Activated naive CD8-positive, alpha-beta T cell treated with anti-CD3 and anti-CD28 coated beads for 36 hours (primary cell): ENCODE data around the gene OLFML2A. TPM values are rescaled to one million over a fixed set of nuclear protein-coding genes. Genes with fewer than 3 reads are reported as not detected.

ENCODE experiments used
- DNase-seq: peaks from one replicate; pipeline ENCODE4 v3.0.0; 2021
- H3K27ac Mint-ChIP-seq: one replicate; pipeline ENCODE4 v1.8.0; 2022; ENCODE audit warnings: mild to moderate bottlenecking, moderate library complexity, mixed read lengths
- H3K27me3 Mint-ChIP-seq: one replicate; pipeline ENCODE4 v1.8.0; 2022; ENCODE audit warnings: mild to moderate bottlenecking, mixed read lengths
- H3K36me3 Mint-ChIP-seq: one replicate; pipeline ENCODE4 v1.8.0; 2021; ENCODE audit warnings: mild to moderate bottlenecking, mixed read lengths
- H3K4me1 Mint-ChIP-seq: one replicate; pipeline ENCODE4 v1.8.0; 2021; ENCODE audit warnings: mixed read lengths
- H3K4me3 Mint-ChIP-seq: one replicate; pipeline ENCODE4 v1.8.0; 2022; ENCODE audit warnings: mild to moderate bottlenecking, moderate library complexity, mixed read lengths
- H3K9me3 Mint-ChIP-seq: one replicate; pipeline ENCODE4 v1.8.0; 2022; ENCODE audit warnings: mixed read lengths
- total RNA-seq, 2 experiments: library from RNA; stranded (reverse); gene quantifications; one replicate each; pipeline ENCODE4 v1.2.3, GENCODE V29; 2021

OLFML2A gene
- total RNA-seq, 2 experiments from 2014 or later = not detected

DNA sequence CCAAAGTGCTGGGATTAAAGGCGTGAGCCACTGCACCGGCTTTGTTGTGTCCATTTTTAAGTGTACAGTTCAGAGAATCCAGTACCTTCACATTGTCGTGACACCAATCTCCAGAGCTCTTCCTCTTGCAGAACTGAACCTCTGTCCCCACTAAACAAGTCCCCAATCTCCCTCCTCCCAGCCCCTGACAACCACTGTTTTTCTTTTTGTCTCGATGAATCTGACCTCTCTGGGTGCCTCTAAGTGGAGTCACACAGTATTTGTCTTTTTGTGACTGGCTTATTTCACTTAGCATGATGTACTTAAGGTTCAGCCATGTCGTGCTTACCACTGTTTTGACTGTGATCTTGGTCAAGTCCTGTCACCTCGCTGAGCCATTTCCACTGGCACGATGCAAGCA lies 77.9 kb downstream of the OLFML2A start:
- Mint-ChIP-seq H3K36me3 (peaks cover 32% of the 10 kb centered on the region), H3K27ac (no peak overlapping the region), H3K27me3 (peaks cover 7% of the 10 kb centered on the region), H3K4me1 (peaks cover 29% of the 10 kb centered on the region), H3K4me3 (no peak overlapping the region), H3K9me3 (no peaks in the 10 kb centered on the region)
- no peak for DNase-seq

- Mint-ChIP-seq H3K27ac (no peak overlapping the region), H3K36me3 (peaks cover 39% of the 10 kb centered on the region)
Observed at GRCh38 chr9:124855566-124855943, 78.6 kb downstream of the OLFML2A start.

GRCh38 chr9:124855944-124856765 lies 79.2 kb downstream of the OLFML2A start:
- Mint-ChIP-seq H3K27me3 (peaks cover 4% of the 10 kb centered on the region), H3K4me3 (no peak overlapping the region), H3K9me3 (no peaks in the 10 kb centered on the region), H3K27ac (no peak overlapping the region), H3K4me1 (peaks cover 37% of the 10 kb centered on the region), H3K36me3 (peaks cover 45% of the 10 kb centered on the region)
- no peak for DNase-seq

More at GRCh38 chr9:124855566-124855943, 78.6 kb downstream of the OLFML2A start:
- Mint-ChIP-seq H3K9me3 (no peaks in the 10 kb centered on the region), H3K4me1 (peaks cover 36% of the 10 kb centered on the region), H3K4me3 (no peak overlapping the region), H3K27me3 (peaks cover 7% of the 10 kb centered on the region)
- DNase-seq = no peak

DNA sequence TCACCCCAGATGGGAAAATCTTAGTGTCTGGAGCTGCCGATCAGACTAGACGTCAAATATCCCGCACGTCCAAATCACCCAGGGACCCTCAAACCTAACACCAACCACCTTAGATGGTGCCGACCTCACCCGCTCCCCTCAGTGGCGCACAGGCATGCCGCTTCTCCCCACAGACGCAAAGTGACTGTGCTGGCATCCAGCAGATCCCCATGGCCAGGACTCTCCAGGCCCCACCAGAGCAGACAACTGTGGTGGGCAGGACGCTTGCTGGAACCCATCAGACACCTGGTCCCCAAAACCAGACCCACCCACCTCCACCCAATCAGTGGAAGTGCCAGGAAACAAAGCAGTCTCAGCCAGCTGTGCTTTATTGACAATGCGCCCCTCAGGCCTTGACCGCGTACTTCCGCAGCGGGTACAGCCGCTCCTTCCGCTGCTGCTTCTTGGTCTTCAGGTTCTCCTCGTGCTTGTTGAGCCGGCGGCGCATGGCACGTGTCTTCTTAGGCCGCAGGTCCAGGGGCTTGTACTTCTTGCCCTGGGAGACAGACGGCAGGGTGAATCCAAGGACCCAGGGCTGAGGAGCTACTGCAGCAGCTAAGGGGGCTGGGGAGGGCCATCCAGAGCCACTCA lies 80.7 kb downstream of the OLFML2A start:
- Mint-ChIP-seq H3K4me3 (peak overlapping the region; percentile 53), H3K27me3 (no peaks in the 10 kb centered on the region), H3K27ac (peak overlapping the region; percentile 63), H3K36me3 (peaks cover 51% of the 10 kb centered on the region), H3K4me1 (peaks cover 34% of the 10 kb centered on the region), H3K9me3 (no peaks in the 10 kb centered on the region)
- DNase-seq = no peak

- Mint-ChIP-seq H3K27ac (peak overlapping the region; percentile 45), H3K27me3 (no peaks in the 10 kb centered on the region), H3K9me3 (no peaks in the 10 kb centered on the region), H3K36me3 (peaks cover 51% of the 10 kb centered on the region), H3K4me3 (peak overlapping the region; percentile 91), H3K4me1 (peaks cover 33% of the 10 kb centered on the region)
- no peak for DNase-seq
Observed at GRCh38 chr9:124858330-124859046, 81.6 kb downstream of the OLFML2A start.

DNA sequence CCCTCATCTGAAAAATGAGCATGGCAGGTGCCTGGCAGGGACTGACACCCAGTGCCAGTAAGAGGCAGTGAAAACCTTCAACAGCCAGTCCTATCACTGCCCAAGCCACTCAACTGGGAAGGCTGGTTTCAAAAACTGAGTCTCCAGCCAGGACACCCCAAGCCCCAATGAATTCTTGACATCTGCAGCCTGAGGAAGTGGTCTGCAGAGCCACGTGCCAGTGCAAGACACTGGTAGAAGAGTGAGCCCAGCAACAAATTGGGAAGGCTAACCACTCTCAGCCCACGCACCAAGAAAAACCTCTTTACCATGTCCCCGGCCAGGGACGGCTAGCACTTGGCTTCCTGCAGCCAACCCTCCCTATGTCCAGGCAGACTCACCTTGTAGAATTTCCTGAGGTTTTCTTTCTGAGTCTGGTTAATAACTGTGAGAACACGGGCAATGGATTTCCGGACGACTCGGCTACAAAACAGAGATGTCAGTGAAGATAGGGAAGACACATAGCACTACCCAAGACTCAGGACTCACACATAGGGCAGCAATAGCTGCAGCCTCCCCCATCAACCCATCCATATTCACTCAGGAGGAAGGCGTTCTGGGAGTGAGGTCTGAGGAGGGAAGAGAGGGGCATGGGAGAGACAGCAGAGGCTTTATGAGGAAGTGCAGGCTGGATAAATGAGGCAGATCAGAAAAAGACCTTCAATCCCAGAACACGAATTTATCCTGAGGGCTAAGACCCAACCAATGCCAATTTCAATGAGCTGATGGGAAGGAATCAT lies 83.1 kb downstream of the OLFML2A start:
- DNase-seq = no peak
- Mint-ChIP-seq H3K36me3 (peaks cover 51% of the 10 kb centered on the region), H3K4me3 (peak overlapping the region; percentile 91), H3K4me1 (peaks cover 36% of the 10 kb centered on the region), H3K27me3 (no peaks in the 10 kb centered on the region), H3K27ac (peak overlapping the region; percentile 96), H3K9me3 (no peaks in the 10 kb centered on the region)

GRCh38 chr9:124860582-124861341 lies 83.8 kb downstream of the OLFML2A start:
- H3K4me1 Mint-ChIP-seq = peaks cover 36% of the 10 kb centered on the region
- peak overlapping the region; percentile 91 for H3K4me3 Mint-ChIP-seq
- peak overlapping the region; percentile 96 for H3K27ac Mint-ChIP-seq
- no peaks in the 10 kb centered on the region for H3K9me3 Mint-ChIP-seq
- DNase-seq = no peak
- H3K27me3 Mint-ChIP-seq = no peaks in the 10 kb centered on the region
- peaks cover 51% of the 10 kb centered on the region for H3K36me3 Mint-ChIP-seq

DNA sequence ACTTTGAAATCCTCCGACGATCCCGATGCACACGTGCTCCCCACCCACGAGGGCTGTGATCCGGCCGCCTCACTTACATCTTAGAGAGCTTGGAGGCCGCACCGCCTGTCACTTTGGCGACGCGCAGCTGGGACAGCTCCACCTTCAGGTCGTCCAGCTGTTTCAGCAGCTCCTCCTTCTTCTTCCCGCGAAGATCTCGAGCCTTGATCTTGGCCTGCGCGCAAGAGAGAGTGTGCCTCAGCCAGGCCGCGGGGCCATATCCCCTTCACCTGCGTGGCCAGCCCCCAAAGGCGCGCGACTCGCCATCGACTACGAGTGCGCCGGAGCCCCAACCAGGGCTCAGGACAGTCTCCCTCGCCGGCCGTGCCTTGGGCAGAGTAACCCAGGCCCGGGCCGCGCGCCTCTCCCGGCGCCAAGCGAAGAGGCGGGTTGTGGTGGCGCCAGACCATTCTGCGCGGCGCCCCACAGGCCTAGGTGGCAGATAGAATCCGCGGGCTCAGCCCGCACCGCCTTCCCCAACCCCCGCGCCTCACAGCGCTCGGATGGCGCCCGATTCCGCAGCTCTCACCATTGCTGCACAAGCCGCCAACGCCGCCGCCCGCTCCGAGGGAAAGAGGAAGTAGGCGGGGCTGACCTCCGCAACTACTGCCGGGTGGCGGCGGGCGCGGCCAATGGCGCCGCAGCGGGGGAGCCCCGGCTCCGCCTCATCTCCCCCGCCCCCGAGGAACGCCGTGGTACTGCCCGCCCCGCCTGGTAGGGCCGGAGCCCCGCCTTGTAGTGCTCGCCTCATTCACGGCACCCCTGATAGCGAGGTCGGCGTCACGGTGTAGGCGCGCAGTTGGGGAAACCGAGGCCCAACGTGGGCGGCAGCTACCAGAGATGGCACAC lies 84.7 kb downstream of the OLFML2A start, which contains the start of the genes ARPC5L and RPL35:
TSS of gene ARPC5L (plus strand) at position 789 of the 888 bp plus-strand sequence. CDS start 7,161 bp downstream, outside the sequence.
TSS of gene RPL35 (minus strand) at position 616 of the 888 bp plus-strand sequence. CDS start at position 571, 45 bp downstream.
- Mint-ChIP-seq H3K36me3 (peaks cover 51% of the 10 kb centered on the region), H3K27ac (peak within 1 kb of the TSS; percentile 96), H3K9me3 (no peaks in the 10 kb centered on the region), H3K4me3 (peak within 1 kb of the TSS; percentile 91), H3K27me3 (no peaks in the 10 kb centered on the region), H3K4me1 (peaks cover 36% of the 10 kb centered on the region)
- DNase-seq = peak; percentile 98

DNA sequence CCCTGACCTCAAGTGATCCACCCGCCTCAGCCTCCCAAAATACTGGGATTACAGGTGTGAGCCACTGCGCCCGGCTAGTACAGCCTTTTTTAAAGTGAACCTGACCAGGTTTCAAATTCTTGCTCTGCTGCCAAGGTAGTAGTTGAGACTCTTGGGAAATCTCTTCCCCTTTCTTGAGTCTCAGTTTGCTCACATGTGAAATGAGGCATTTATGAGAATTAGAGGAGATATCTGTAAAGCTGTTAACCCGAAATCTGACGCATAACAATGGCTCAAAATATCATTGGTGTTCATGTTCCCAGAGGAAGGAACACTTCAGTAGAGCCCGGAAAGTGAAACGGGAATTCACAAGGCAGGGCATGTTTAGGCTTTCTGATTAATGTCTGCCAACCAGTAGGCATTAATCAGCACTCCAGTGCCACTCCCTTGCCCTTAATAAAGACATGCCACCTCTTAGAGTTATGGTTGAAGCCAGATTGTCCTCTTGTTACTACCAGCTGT lies 86.5 kb downstream of the OLFML2A start:
- peaks cover 46% of the 10 kb centered on the region for H3K36me3 Mint-ChIP-seq
- peak overlapping the region; percentile 29 for H3K27ac Mint-ChIP-seq
- DNase-seq = no peak
- H3K4me1 Mint-ChIP-seq = peaks cover 33% of the 10 kb centered on the region
- H3K4me3 Mint-ChIP-seq = peak overlapping the region; percentile 22
- no peaks in the 10 kb centered on the region for H3K27me3 Mint-ChIP-seq
- H3K9me3 Mint-ChIP-seq = no peaks in the 10 kb centered on the region

Other genes with a start within 250 kb of the OLFML2A start
- 1 to 10 TPM; 1.2 to 1.3 TPM for gene NR6A1, start 5.8 kb upstream of the OLFML2A start, total RNA-seq
- gene WDR38, start 76.3 kb downstream of the OLFML2A start, total RNA-seq = not detected
- 1,000 to 10,000 TPM; 2,220 to 2,231 TPM for gene RPL35, start 84.8 kb downstream of the OLFML2A start, total RNA-seq
- gene ARPC5L, start 85.0 kb downstream of the OLFML2A start, total RNA-seq = 100 to 1,000 TPM; 102 to 104 TPM
- gene GOLGA1, start 163.9 kb downstream of the OLFML2A start, total RNA-seq = 10 to 100 TPM; 12.0 to 14.3 TPM